PC-3 (cell line): ENCODE results near the gene BMP8B. TPM values are rescaled to one million over a fixed set of nuclear protein-coding genes. Genes with fewer than 3 reads are reported as not detected.

ENCODE experiments used
- ATAC-seq: fragments of 200-7000 bp; cut with Tn5 transposase; 2 replicates; pipeline ENCODE4 v1.9.1; 2020; ENCODE audit warnings: mild to moderate bottlenecking, moderate library complexity
- BruUV-seq: library from RNA; stranded (reverse); fragments of 400-500 nt; replicated peaks from 2 replicates; lab custom pipeline; 2021; lab: Mats Ljungman, UMichigan
- CTCF ChIA-PET: fragments of 300-600 bp; sonication (Branson Sonifier 250); formaldehyde crosslinking; loops from one replicate; lab custom pipeline; 2022; ENCODE audit warnings: antibody characterized with exemption; lab: Charles Lee
- POLR2A ChIA-PET: fragments of 300-600 bp; sonication (Branson Sonifier 250); formaldehyde crosslinking; loops from one replicate; lab custom pipeline; 2022; ENCODE audit warnings: antibody characterized with exemption; ENCODE audit not compliant: unreplicated experiment; lab: Charles Lee
- DNase-seq: peaks from one replicate; pipeline ENCODE4 v3.0.0-alpha.2; 2015
- H2AFZ ChIP-seq: fragments of 300-600 bp; sonication (generic); 2 replicates; pipeline ENCODE4 v1.6.0; 2016; ENCODE audit warnings: antibody characterized with exemption, low read length
- H3F3A ChIP-seq: fragments of 300-600 bp; sonication (generic); one replicate; pipeline ENCODE4 v1.6.0; 2017; ENCODE audit warnings: antibody characterized with exemption, low read length, control low read depth, mild to moderate bottlenecking; ENCODE audit not compliant: unreplicated experiment
- H3K27ac ChIP-seq: fragments of 300-600 bp; sonication (generic); 2 replicates; pipeline ENCODE4 v1.5.1; 2016; ENCODE audit warnings: mild to moderate bottlenecking, low read length
- H3K27me3 ChIP-seq: fragments of 300-600 bp; sonication (generic); 2 replicates; pipeline ENCODE4 v1.6.1; 2016; ENCODE audit warnings: low read length, mixed read lengths
- H3K36me3 ChIP-seq: fragments of 300-600 bp; sonication (generic); 2 replicates; pipeline ENCODE4 v1.6.1; 2016; ENCODE audit warnings: low read depth, mixed run types, low read length, mixed read lengths
- H3K4me1 ChIP-seq: fragments of 300-600 bp; sonication (generic); 2 replicates; pipeline ENCODE4 v1.5.1; 2016; ENCODE audit warnings: low read length; ENCODE audit not compliant: insufficient read depth
- H3K4me2 ChIP-seq: fragments of 300-600 bp; sonication (generic); 2 replicates; pipeline ENCODE4 v1.6.0; 2016; ENCODE audit warnings: low read length
- H3K4me3 ChIP-seq: fragments of 300-600 bp; sonication (generic); 2 replicates; pipeline ENCODE4 v1.5.1; 2016; ENCODE audit warnings: mild to moderate bottlenecking, low read length, mixed read lengths
- H3K79me2 ChIP-seq: fragments of 300-600 bp; sonication (generic); 2 replicates; pipeline ENCODE4 v1.6.1; 2017; ENCODE audit warnings: low read length, mixed read lengths
- H3K9ac ChIP-seq: fragments of 300-600 bp; sonication (generic); 2 replicates; pipeline ENCODE4 v1.6.0; 2016; ENCODE audit warnings: mild to moderate bottlenecking, low read length
- H3K9me2 ChIP-seq: fragments of 300-600 bp; sonication (generic); replicated peaks from 2 replicates; pipeline ENCODE4 v1.6.1; 2016; ENCODE audit warnings: mixed run types, low read length, mixed read lengths
- H3K9me3 ChIP-seq: fragments of 300-600 bp; sonication (generic); 2 replicates; pipeline ENCODE4 v1.6.1; 2016; ENCODE audit warnings: low read length, mixed read lengths
- H4K20me1 ChIP-seq: fragments of 300-600 bp; sonication (generic); 2 replicates; pipeline ENCODE4 v1.6.1; 2016; ENCODE audit warnings: low read length, mixed read lengths
- EZH2 ChIP-seq: fragments of 300-600 bp; sonication (generic); IDR thresholded peaks from one replicate; pipeline ENCODE4 v1.6.1; 2017; ENCODE audit warnings: antibody characterized with exemption, mild to moderate bottlenecking, low read length; ENCODE audit not compliant: unreplicated experiment
- EZH2phosphoT487 ChIP-seq: fragments of 300-600 bp; sonication (generic); IDR thresholded peaks from 2 replicates; pipeline ENCODE4 v1.6.1; 2018; ENCODE audit warnings: mild to moderate bottlenecking, antibody characterized with exemption, low read length, borderline replicate concordance
- intact Hi-C: fragments of 100-400 bp; cut with micrococcal nuclease; formaldehyde crosslinking; loops from 2 replicates; pipeline ENCODE4 v1.9.0; 2023
- total RNA-seq: library from RNA; depleted of rRNA; stranded (reverse); fragments of >200 nt; gene quantifications from 2 replicates; pipeline ENCODE4 v1.2.3, GENCODE V29; 2014
- TF ChIP-seq, protein P1 (sequence below): fragments of 300-600 bp; sonication (generic); conservative IDR thresholded peaks from 2 replicates; pipeline ENCODE4 v1.5.1; 2017; ENCODE audit warnings: antibody characterized with exemption, low read depth, mild to moderate bottlenecking, low read length

BMP8B gene
- total RNA-seq, 1 experiment from 2014 or later, result 3.3 TPM

DNA sequence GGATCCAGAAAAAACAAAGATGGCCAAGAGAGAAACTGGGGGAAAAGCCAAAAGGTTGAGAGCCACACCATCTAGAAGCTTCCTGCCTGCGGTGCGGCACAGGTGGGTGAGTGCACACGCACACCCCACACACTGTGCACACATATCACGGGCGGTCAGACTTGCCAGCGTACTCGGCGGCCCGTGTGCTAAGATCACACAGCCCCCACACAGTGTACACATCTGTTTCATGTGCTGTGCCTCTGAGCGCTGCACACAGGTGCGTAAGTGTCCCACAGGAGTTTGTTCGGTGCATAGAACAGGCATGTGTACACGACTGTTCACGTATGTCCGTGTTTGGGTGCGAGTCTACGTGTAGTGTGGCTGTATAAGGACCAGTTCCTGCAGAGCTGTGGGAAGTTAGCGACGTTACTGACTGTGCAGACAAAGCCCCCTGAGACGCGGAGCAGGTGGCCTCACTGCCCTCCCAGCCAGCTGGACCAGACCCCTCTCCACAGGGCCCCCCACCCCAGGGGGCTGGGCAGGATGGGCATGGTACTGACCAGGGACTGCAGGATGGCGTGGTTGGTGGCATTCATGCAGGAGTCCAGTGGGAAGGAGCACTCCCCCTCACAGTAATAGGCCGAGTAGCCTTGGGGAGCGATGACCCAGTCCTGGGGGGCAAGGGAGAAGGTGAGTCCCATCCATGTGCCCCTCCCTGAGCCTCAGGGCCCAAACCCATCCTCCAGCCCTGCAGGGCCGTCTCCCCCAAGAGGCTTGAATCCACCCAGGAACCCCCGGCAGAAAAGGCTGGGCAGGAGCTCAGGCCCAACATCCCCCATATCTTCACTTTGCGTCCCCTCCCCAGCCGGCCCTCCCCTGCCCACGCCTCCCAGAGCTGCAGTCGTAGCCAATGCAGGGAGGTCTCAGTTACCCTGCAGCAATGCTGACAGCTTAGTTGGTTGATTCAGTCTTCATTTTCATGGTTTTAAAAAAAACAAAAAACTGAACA is 25.8 kb downstream of the BMP8B start:
- POLR2A ChIA-PET, result no interaction called here
- CTCF ChIA-PET, result no interaction called here
- Histone ChIP-seq H3K36me3 (0 out of 2 replicates have a peak, but pooled peaks cover under 1% of the 10 kb centered on the region), H3K79me2 (no peaks in the 10 kb centered on the region), H3K4me3 (no peak overlapping the region), H4K20me1 (no peaks in the 10 kb centered on the region), H3K4me1 (no peaks in the 10 kb centered on the region), H3F3A (no peaks in the 10 kb centered on the region), H3K4me2 (no peak overlapping the region), H3K9ac (no peak overlapping the region), H3K9me3 (no peaks in the 10 kb centered on the region), H3K27ac (no peak overlapping the region), H2AFZ (no peak overlapping the region), H3K9me2 (no peaks in the 10 kb centered on the region), H3K27me3 (no peaks in the 10 kb centered on the region)
- BruUV-seq, result no TSS peak
- intact Hi-C loops, result no loop called here
- TF ChIP-seq EZH2phosphoT487 (no peak), EZH2 (no peak)
- TF ChIP-seq, protein P1, sequence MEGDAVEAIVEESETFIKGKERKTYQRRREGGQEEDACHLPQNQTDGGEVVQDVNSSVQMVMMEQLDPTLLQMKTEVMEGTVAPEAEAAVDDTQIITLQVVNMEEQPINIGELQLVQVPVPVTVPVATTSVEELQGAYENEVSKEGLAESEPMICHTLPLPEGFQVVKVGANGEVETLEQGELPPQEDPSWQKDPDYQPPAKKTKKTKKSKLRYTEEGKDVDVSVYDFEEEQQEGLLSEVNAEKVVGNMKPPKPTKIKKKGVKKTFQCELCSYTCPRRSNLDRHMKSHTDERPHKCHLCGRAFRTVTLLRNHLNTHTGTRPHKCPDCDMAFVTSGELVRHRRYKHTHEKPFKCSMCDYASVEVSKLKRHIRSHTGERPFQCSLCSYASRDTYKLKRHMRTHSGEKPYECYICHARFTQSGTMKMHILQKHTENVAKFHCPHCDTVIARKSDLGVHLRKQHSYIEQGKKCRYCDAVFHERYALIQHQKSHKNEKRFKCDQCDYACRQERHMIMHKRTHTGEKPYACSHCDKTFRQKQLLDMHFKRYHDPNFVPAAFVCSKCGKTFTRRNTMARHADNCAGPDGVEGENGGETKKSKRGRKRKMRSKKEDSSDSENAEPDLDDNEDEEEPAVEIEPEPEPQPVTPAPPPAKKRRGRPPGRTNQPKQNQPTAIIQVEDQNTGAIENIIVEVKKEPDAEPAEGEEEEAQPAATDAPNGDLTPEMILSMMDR, result no peak
- ATAC-seq (no peak), DNase-seq (no peak)

DNA sequence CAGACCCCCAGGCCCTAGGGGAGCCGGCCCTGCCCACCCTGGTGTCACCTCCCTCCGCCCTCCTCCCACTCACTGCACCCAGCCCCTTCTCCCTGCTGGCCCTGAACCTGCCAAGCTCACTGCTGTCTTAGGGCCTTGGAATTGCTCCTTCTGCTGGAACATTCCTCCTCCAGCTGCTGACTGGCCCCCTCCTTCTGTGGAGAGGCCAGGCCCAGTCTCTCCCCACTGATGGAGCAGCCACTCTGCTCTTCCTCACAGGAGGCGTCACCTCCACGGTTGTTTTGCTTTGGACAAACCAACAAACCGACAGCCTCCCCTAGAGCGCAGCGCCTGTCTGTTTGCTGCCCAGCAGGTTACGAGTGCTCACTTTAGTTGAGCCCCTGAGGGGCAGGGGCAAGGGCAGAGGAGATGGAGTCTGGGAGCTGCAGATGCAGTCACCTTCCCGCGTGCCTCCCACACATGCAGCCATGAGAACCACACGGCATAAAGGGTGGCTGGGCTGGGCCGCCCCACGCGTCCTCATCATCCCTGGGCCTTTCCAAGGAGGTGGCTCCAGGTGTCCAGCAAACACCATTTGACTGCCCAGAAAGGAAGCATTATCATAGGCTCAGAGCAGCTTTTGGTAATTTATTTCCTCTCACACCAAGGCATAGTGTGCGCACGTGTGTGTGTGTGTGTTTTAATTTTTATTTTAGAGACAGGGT is 27.0 kb downstream of the BMP8B start:
- Histone ChIP-seq H3K9me2 (no peaks in the 10 kb centered on the region), H3K79me2 (no peaks in the 10 kb centered on the region), H3K27me3 (no peaks in the 10 kb centered on the region), H3K9ac (no peak overlapping the region), H3K4me3 (no peak overlapping the region), H3K36me3 (peaks cover 5% of the 10 kb centered on the region; the same call in 1 of the 2 replicates), H3K27ac (no peak overlapping the region), H3K9me3 (no peaks in the 10 kb centered on the region), H3K4me2 (no peak overlapping the region), H3F3A (no peaks in the 10 kb centered on the region), H3K4me1 (no peaks in the 10 kb centered on the region), H2AFZ (no peak overlapping the region), H4K20me1 (no peaks in the 10 kb centered on the region)
- DNase-seq, result no peak
- no peak for TF ChIP-seq EZH2phosphoT487
- TF ChIP-seq, protein P1, result no peak
- TF ChIP-seq EZH2, result no peak
- CTCF ChIA-PET, result no interaction called here
- POLR2A ChIA-PET, result no interaction called here
- no TSS peak for BruUV-seq
- intact Hi-C loops, result no loop called here
- no peak for ATAC-seq
